ENCODE measurements around the gene CACNA1S. TPM values are rescaled to one million over a fixed set of nuclear protein-coding genes. Genes with fewer than 3 reads are reported as not detected.

The CACNA1S gene
- total and polyA plus RNA-seq, 2 experiments from 2014 or later: not detected

- Histone ChIP-seq H3K79me2 (no peaks in the 10 kb centered on the region), H3K4me3 (no peak overlapping the region), H4K20me1 (ENCODE audit: insufficient read depth, poor library complexity, severe bottlenecking) (no peaks in the 10 kb centered on the region), H2AFZ (no peak overlapping the region), H3K4me1 (ENCODE audit: insufficient read depth) (peaks cover 1% of the 10 kb centered on the region), H3K4me2 (no peak overlapping the region), H3K9me3 (ENCODE audit: low read depth) (no peaks in the 10 kb centered on the region), H3K27ac (no peak overlapping the region), H3K9me2 (replicated peaks; ENCODE audit: insufficient read depth) (no peaks in the 10 kb centered on the region), H3K36me3 (replicated peaks; ENCODE audit: insufficient read depth, low read depth) (no peaks in the 10 kb centered on the region), H3K27me3 (peaks cover 7% of the 10 kb centered on the region)
- TF ChIP-seq EZH2 (IDR thresholded peaks at IDR 0.05; ENCODE audit: borderline replicate concordance) (no peak), EZH2phosphoT487 (IDR thresholded peaks at IDR 0.05; ENCODE audit: low read depth, severe bottlenecking, unreplicated experiment) (no peak)
- TF ChIP-seq, protein P1, sequence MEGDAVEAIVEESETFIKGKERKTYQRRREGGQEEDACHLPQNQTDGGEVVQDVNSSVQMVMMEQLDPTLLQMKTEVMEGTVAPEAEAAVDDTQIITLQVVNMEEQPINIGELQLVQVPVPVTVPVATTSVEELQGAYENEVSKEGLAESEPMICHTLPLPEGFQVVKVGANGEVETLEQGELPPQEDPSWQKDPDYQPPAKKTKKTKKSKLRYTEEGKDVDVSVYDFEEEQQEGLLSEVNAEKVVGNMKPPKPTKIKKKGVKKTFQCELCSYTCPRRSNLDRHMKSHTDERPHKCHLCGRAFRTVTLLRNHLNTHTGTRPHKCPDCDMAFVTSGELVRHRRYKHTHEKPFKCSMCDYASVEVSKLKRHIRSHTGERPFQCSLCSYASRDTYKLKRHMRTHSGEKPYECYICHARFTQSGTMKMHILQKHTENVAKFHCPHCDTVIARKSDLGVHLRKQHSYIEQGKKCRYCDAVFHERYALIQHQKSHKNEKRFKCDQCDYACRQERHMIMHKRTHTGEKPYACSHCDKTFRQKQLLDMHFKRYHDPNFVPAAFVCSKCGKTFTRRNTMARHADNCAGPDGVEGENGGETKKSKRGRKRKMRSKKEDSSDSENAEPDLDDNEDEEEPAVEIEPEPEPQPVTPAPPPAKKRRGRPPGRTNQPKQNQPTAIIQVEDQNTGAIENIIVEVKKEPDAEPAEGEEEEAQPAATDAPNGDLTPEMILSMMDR (IDR thresholded peaks at IDR 0.05; ENCODE audit: poor library complexity): no peak
- no peak for DNase-seq (ENCODE audit: low spot score)
- 91% methylated on average over 4 of the region's 4 CpGs for WGBS (ENCODE audit: low lambda C conversion rate, missing lambda C conversion rate)
These were observed 51.6 kb downstream of the CACNA1S start for GRCh38 chr1:201060586-201060985.

DNA sequence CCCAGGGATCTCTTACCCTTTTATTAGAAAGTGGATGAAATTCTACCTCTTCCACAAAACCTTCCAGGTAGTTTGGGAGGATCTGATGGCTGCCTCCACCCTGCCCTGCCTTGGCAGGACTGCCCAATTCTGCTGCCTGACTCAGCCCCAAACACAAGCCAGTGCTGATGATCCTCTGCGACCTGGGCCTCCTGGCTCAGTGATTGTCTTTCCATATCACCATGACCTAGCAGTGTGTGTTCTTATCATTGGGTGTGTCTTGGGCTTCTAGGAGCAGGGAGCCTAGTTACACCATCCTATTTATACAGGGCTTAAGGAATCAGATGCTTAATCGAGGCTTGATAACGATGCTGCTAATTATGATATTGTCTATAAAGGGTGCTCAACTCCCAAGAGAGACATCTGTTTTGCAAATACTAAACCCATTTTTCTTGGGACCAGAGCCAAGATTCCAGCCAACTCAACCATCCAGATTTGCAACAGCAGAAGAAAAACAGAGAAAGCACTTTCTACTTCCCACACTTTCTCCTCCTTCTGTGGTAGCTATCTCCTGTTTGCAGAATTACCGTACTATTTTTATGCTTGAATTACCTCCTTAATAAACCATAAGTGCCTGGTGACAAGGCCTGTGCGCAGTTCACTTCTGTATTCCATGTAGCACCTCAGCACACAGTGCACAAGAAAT, 52.2 kb downstream of the CACNA1S start:
- H3K27me3 ChIP-seq: peaks cover 3% of the 10 kb centered on the region
- H2AFZ ChIP-seq: no peak overlapping the region
- no peaks in the 10 kb centered on the region for H4K20me1 ChIP-seq (ENCODE audit: insufficient read depth, poor library complexity, severe bottlenecking)
- H3K9me3 ChIP-seq (ENCODE audit: low read depth): no peaks in the 10 kb centered on the region
- no peak overlapping the region for H3K4me3 ChIP-seq
- no peak overlapping the region for H3K27ac ChIP-seq
- H3K9me2 ChIP-seq (replicated peaks; ENCODE audit: insufficient read depth): no peaks in the 10 kb centered on the region
- H3K4me1 ChIP-seq (ENCODE audit: insufficient read depth): peaks cover 6% of the 10 kb centered on the region
- TF ChIP-seq EZH2phosphoT487 (IDR thresholded peaks at IDR 0.05; ENCODE audit: low read depth, severe bottlenecking, unreplicated experiment) (peak; percentile 93), EZH2 (IDR thresholded peaks at IDR 0.05; ENCODE audit: borderline replicate concordance) (no peak)
- TF ChIP-seq, protein P1 (IDR thresholded peaks at IDR 0.05; ENCODE audit: poor library complexity): no peak
- no peak overlapping the region for H3K4me2 ChIP-seq
- H3K79me2 ChIP-seq: no peaks in the 10 kb centered on the region
- WGBS (ENCODE audit: low lambda C conversion rate, missing lambda C conversion rate): 67% methylated on average over 5 of the region's 5 CpGs
- DNase-seq (ENCODE audit: low spot score): no peak
- H3K36me3 ChIP-seq (replicated peaks; ENCODE audit: insufficient read depth, low read depth): no peaks in the 10 kb centered on the region

DNA sequence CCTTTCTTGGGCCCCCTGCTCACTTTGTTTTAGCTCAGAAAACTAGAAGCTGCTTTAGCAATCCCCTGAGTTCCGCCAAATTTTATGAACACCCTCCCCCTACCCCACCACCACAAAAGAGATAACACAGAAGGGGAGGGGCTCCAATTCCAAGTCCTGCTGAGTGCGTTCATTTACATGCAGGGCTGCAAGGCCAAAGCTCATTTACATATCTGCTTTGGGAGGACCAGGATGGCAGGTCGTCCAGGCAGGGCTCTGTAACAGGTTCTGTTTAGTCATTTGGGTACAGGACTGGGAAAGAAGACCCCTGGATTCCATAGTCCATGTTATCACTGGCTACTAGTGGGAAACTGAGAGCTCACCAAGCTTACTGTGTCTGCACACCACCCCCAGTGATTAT, 52.8 kb downstream of the CACNA1S start:
- Histone ChIP-seq H4K20me1 (ENCODE audit: insufficient read depth, poor library complexity, severe bottlenecking) (no peaks in the 10 kb centered on the region), H2AFZ (no peak overlapping the region), H3K79me2 (no peaks in the 10 kb centered on the region), H3K36me3 (replicated peaks; ENCODE audit: insufficient read depth, low read depth) (no peaks in the 10 kb centered on the region), H3K27me3 (no peaks in the 10 kb centered on the region), H3K27ac (no peak overlapping the region), H3K9me2 (replicated peaks; ENCODE audit: insufficient read depth) (no peaks in the 10 kb centered on the region), H3K4me2 (no peak overlapping the region), H3K4me1 (ENCODE audit: insufficient read depth) (peaks cover 6% of the 10 kb centered on the region), H3K4me3 (no peak overlapping the region), H3K9me3 (ENCODE audit: low read depth) (no peaks in the 10 kb centered on the region)
- no peak for DNase-seq (ENCODE audit: low spot score)
- WGBS (ENCODE audit: low lambda C conversion rate, missing lambda C conversion rate): 55% methylated on average over 3 of the region's 3 CpGs
- TF ChIP-seq, protein P1 (IDR thresholded peaks at IDR 0.05; ENCODE audit: poor library complexity): no peak
- no peak for TF ChIP-seq EZH2 (IDR thresholded peaks at IDR 0.05; ENCODE audit: borderline replicate concordance)
- no peak for TF ChIP-seq EZH2phosphoT487 (IDR thresholded peaks at IDR 0.05; ENCODE audit: low read depth, severe bottlenecking, unreplicated experiment)

Data from hepatocyte (in vitro differentiated cells).